HepG2 (cell line): ENCODE data around the gene CREG2. TPM values are rescaled to one million over a fixed set of nuclear protein-coding genes. Genes with fewer than 3 reads are reported as not detected.

ENCODE experiments used
- ATAC-seq: fragments of 200-7000 bp; cut with Tn5 transposase; 3 replicates; pipeline ENCODE4 v1.9.1; 2020; ENCODE audit warnings: mild to moderate bottlenecking, moderate library complexity
- BruUV-seq: library from RNA; stranded (reverse); fragments of 400-500 nt; replicated peaks from 2 replicates; lab custom pipeline; 2021; lab: Mats Ljungman, UMichigan
- CTCF ChIA-PET: fragments of 300-600 bp; formaldehyde crosslinking; extraction: SDS; loops from one replicate; lab custom pipeline; 2021; ENCODE audit warnings: low total read pairs, inconsistent platforms, low intra/inter-chr PET ratio; lab: Yijun Ruan, JAX
- POLR2A ChIA-PET: fragments of 350-600 bp; sonication (Branson Sonifier 250); formaldehyde crosslinking; loops from one replicate; lab custom pipeline; 2020; ENCODE audit warnings: antibody characterized with exemption, inconsistent platforms; lab: Yijun Ruan, JAX
- DNase-seq: peaks from one replicate; pipeline ENCODE4 v3.0.0-alpha.2; 2015; ENCODE audit warnings: low spot score
- FAIRE-seq: peaks from 3 replicates; lab custom pipeline; 2011; peaks lifted over from hg19 to GRCh38; lab: Jason Lieb, UNC
- H2AFZ ChIP-seq: one replicate; pipeline ENCODE4 v1.6.1; 2011; ENCODE audit warnings: low read length, inconsistent platforms
- H3K27ac ChIP-seq: fragments of 300-600 bp; 3 replicates; pipeline ENCODE4 v1.8.0; 2011; ENCODE audit warnings: mixed run types, mild to moderate bottlenecking, mixed read lengths, low read length, inconsistent platforms; ENCODE audit not compliant: insufficient read depth; ENCODE audit errors: extremely low read length
- H3K27me3 ChIP-seq, 2 experiments: fragments of 200-600 bp in 1 of 2; 2 replicates in 1 of 2; 3 replicates in 1 of 2; pipeline versions ENCODE4 v1.6.0 to v1.8.0; 2011; ENCODE audit warnings: low read length in 2 of 2, mild to moderate bottlenecking in 2 of 2, moderate library complexity in 2 of 2, inconsistent platforms in 1 of 2; ENCODE audit not compliant: insufficient read depth in 2 of 2, control insufficient read depth in 1 of 2
- H3K36me3 ChIP-seq, 2 experiments: fragments of 200-600 bp in 1 of 2; replicated peaks in 1 of 2; 2 replicates in 1 of 2; 3 replicates in 1 of 2; pipeline versions ENCODE4 v1.5.1 to v1.8.0; 2011; ENCODE audit warnings: low read length in 2 of 2, inconsistent platforms in 1 of 2; ENCODE audit not compliant: insufficient read depth in 2 of 2, control insufficient read depth in 1 of 2
- H3K4me1 ChIP-seq: 2 replicates; pipeline ENCODE4 v1.5.1; 2012; ENCODE audit warnings: low read length, inconsistent platforms; ENCODE audit not compliant: insufficient read depth
- H3K4me2 ChIP-seq: 2 replicates; pipeline ENCODE4 v1.6.0; 2011; ENCODE audit warnings: low read depth, low read length, inconsistent platforms
- H3K4me3 ChIP-seq, 3 experiments: fragments of 200-600 bp in 1 of 3; sonication (generic), shearing (Covaris generic) in 1 of 3; replicated peaks in 1 of 3; 2 replicates each; pipeline ENCODE4 v1.5.1; 2011 to 2016; ENCODE audit warnings: low read length in 3 of 3, inconsistent platforms in 2 of 3, low read depth in 2 of 3, mild to moderate bottlenecking in 2 of 3, control low read depth in 1 of 3, mixed read lengths in 1 of 3; ENCODE audit not compliant: insufficient read depth in 1 of 3
- H3K79me2 ChIP-seq: one replicate; pipeline ENCODE4 v1.6.1; 2011; ENCODE audit warnings: low read length, inconsistent platforms; ENCODE audit not compliant: insufficient read depth
- H3K9ac ChIP-seq: 2 replicates; pipeline ENCODE4 v1.6.0; 2011; ENCODE audit warnings: mild to moderate bottlenecking, low read depth, low read length, inconsistent platforms; ENCODE audit not compliant: insufficient read depth
- H3K9me3 ChIP-seq: 2 replicates; pipeline ENCODE4 v1.5.1; 2012; ENCODE audit warnings: mild to moderate bottlenecking, low read length
- H4K20me1 ChIP-seq: 2 replicates; pipeline ENCODE4 v1.6.0; 2011; ENCODE audit warnings: inconsistent platforms, mild to moderate bottlenecking, low read length, moderate library complexity; ENCODE audit not compliant: insufficient read depth
- KIAA2018 ChIP-seq: sonication (generic); formaldehyde crosslinking; IDR thresholded peaks from 2 replicates; pipeline ENCODE4 v1.5.0; 2020; ENCODE audit warnings: mild to moderate bottlenecking, missing genetic modification reagents, borderline replicate concordance
- MXI1 ChIP-seq: IDR thresholded peaks from 3 replicates; pipeline ENCODE4 v1.6.1; 2012; ENCODE audit warnings: low read depth, low read length, inconsistent platforms, borderline replicate concordance
- SIX1 ChIP-seq: sonication (generic); formaldehyde crosslinking; IDR thresholded peaks from 2 replicates; pipeline ENCODE4 v1.4.0; 2020; ENCODE audit warnings: missing genetic modification reagents, borderline replicate concordance
- ZNF274 ChIP-seq: sonication (generic); formaldehyde crosslinking; IDR thresholded peaks from 2 replicates; pipeline ENCODE4 v1.5.1; 2020; ENCODE audit warnings: mild to moderate bottlenecking, missing genetic modification reagents
- WGBS: methylation state at CpG from one replicate; pipeline ENCODE4 v1.1.6; 2017; ENCODE audit warnings: low lambda C conversion rate; 5-methylcytosine and 5-hydroxymethylcytosine counted together
- in situ Hi-C: cut with HindIII; loops from 2 replicates; pipeline ENCODE4 v1.10.0; 2017; ENCODE audit warnings: low pct_unique_long_range_greater_than_20kb; ENCODE audit not compliant: extremely low pct_ligation_motif_present
- intact Hi-C: fragments of 100-400 bp; cut with micrococcal nuclease; formaldehyde crosslinking; loops from one replicate; pipeline ENCODE4 v1.10.0; 2022; ENCODE audit not compliant: unreplicated experiment
- polyA plus RNA-seq, 8 experiments: library from polyadenylated mRNA; depleted of rRNA in 3 of 8; stranded (reverse) in 7 of 8; unstranded in 1 of 8; fragments of >200 nt; fragmentation: Illumina TruSeq in 4 of 8; extraction: Trizol in 4 of 8; gene quantifications; 2 replicates each; pipeline versions ENCODE4 v1.2.1 to v1.2.3, GENCODE V29; 2011 to 2016; ENCODE audit warnings: low read depth in 4 of 8, missing spikeins in 1 of 8, mixed read lengths in 1 of 8; ENCODE audit not compliant: insufficient read depth in 1 of 8
- total RNA-seq, 5 experiments: library from RNA; depleted of rRNA; stranded (reverse); fragments of >200 nt; fragmentation: Illumina TruSeq; extraction: Trizol; gene quantifications; 2 replicates each; pipeline ENCODE4 v1.2.3, GENCODE V29; 2016; ENCODE audit warnings: low read depth in 1 of 5

The CREG2 gene
- total and polyA plus RNA-seq, 2 of the 13 experiments (the other 11 are each of a cell fraction or from before 2014, with no cell fraction given), result 0.18 to 0.26 TPM

DNA sequence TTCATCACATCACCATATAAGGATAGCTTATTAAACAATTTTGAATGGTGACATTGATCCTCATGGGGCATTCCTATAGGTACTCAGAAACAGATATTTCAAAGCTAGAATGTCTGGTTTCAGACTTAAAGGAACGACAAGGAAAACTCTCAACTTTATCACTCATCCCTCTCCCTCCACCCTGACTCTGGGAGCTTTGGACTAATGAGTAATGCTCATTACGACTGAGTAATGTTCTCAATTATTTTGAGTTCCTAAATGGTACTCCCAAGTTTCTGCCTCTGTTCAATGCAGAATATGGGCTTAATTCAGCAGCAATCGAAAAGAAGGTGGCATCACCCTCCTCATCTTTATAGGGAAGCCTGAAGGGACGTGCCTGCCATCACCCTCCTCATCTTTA is 44.2 kb upstream of the CREG2 start (continued):
- TF ChIP-seq KIAA2018 (CRISPR knock-in tag), result no peak

- WGBS, result 86% methylated on average over 2 of the region's 2 CpGs
- FAIRE-seq, result no peak
- in situ Hi-C loops (no loop called here), intact Hi-C loops (no loop called here)
- H3K4me2 ChIP-seq, result no peak overlapping the region
- DNase-seq, result no peak
- ChIA-PET POLR2A (no interaction called here), CTCF (no interaction called here)
- no peak for ATAC-seq
- no peaks in the 10 kb centered on the region for H4K20me1 ChIP-seq
- H3K9me3 ChIP-seq, result no peaks in the 10 kb centered on the region
- H3K9ac ChIP-seq, result no peak overlapping the region
- peaks cover 7 to 74% of the 10 kb centered on the region in 2 experiments for H3K27me3 ChIP-seq
- H2AFZ ChIP-seq, result no peak overlapping the region
- H3K79me2 ChIP-seq, result no peaks in the 10 kb centered on the region
- no TSS peak for BruUV-seq
- no peaks in the 10 kb centered on the region for H3K36me3 ChIP-seq
- TF ChIP-seq MXI1 (no peak), SIX1 (CRISPR knock-in tag) (no peak), ZNF274 (CRISPR knock-in tag) (no peak)
- TF ChIP-seq, all 625 proteins: peak for 0
- Histone ChIP-seq H3K4me1 (0 out of 2 replicates have a peak, but pooled peaks cover 8% of the 10 kb centered on the region), H3K4me3 (no peak overlapping the region), H3K27ac (no peak overlapping the region)
Observed at GRCh38 chr2:101430156-101430555, 42.9 kb upstream of the CREG2 start.
